Cardiac ventricle fibroblast (primary cell): Measurements from ENCODE around the gene USP51. TPM values are rescaled to one million over a fixed set of nuclear protein-coding genes. Genes with fewer than 3 reads are reported as not detected.

Experiments
- total RNA-seq: library from RNA; depleted of rRNA; stranded (reverse); fragments of >200 nt; gene quantifications from 2 replicates; pipeline ENCODE4 v1.2.3, GENCODE V29; 2015

The USP51 gene
- 1.6 and 1.9 TPM in 2 replicates for total RNA-seq

DNA sequence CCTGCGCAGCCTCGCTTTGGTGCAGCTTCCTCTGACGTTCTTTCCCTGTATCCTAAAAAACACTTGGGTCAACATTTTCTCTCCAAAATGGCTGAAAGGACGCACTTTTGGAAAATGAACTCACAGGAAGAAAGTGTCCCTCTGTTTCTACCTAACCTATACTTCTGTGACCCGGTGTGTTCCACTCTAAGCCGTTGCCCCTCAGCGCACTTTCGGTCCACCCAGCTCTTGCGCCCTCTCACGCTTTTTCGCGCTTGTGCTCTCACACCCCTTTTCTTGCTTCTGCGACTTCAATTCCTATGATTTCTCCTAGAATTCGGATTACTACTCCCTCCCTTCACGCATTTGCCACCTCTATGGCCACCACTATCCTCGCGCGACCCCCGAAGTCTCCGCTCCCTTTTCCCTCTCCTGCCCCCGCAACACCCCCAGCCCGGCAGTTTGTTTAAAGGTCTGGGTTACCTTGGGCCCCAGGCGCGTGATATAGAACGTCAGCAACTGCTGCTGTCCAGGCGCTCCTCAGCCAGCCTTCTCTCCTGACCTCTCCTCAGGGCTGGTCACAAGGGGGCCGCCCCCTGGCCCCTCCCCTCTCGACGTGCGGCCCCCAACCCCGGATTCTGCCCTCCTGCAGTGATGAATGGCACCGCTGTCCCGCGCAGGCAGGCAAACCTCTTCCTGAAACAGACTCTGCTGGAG lies at the start of gene USP51:
TSS of gene USP51 (minus strand) at position 535 of the 696 bp plus-strand sequence. CDS start 909 bp downstream, outside the sequence.

DNA sequence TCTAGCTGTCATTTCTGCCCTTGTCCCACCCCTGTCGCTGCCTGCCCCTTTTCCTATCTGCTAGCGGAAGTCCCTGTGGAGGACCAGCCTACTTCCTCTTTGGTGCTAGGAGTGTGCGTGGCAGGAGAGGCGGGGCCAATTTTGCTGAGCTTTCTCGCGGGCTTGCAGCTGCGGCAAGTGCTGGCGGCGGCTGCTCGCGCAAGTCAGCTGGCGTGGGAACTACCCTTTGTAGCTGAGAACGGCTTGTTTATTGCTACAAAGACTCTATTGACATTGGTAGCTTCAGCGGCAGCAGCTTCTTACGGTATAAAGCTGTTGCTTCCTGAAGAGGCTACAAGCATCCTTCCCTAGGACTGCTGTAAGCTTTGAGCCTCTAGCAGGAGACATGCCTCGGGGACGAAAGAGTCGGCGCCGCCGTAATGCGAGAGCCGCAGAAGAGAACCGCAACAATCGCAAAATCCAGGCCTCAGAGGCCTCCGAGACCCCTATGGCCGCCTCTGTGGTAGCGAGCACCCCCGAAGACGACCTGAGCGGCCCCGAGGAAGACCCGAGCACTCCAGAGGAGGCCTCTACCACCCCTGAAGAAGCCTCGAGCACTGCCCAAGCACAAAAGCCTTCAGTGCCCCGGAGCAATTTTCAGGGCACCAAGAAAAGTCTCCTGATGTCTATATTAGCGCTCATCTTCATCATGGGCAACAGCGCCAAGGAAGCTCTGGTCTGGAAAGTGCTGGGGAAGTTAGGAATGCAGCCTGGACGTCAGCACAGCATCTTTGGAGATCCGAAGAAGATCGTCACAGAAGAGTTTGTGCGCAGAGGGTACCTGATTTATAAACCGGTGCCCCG lies 37.4 kb downstream of the USP51 start, which contains the start of gene MAGEH1:
TSS of gene MAGEH1 (plus strand) at position 138 of the 843 bp plus-strand sequence. CDS start at position 386, 248 bp downstream.

Other genes starting within 250 kb of the USP51 start
- not detected in 2 replicates for gene PAGE3, start 224.9 kb downstream of the USP51 start, total RNA-seq
- gene MAGEH1, start 37.7 kb downstream of the USP51 start, total RNA-seq = 36.4 and 41.1 TPM in 2 replicates
- gene FOXR2, start 133.6 kb upstream of the USP51 start, total RNA-seq = not detected in 2 replicates
- gene RRAGB, start 227.9 kb upstream of the USP51 start, total RNA-seq = 14.2 and 19.0 TPM in 2 replicates